GM19467 (cell line): ENCODE measurements around the gene SCAF1.
A peak's percentile ranks its signal among the peaks of the same experiment; 100 is the strongest.
"Not testable (repeated sequence)": the region's sequence is repeated elsewhere in the genome, so short reads cannot be mapped to it uniquely, and the experiment has no call there.

Experiments used
- ATAC-seq: cut with Tn5 transposase; IDR thresholded peaks from one replicate; pipeline ENCODE4 v1.9.1; 2021; ENCODE audit warnings: mild to moderate bottlenecking, moderate library complexity; ENCODE audit not compliant: unreplicated experiment

Gene SCAF1

GRCh38 chr19:49615861-49616260 lies 26.1 kb upstream of the SCAF1 start:
- no peak for ATAC-seq

- ATAC-seq = no peak
Observed at GRCh38 chr19:49616532-49616931, 25.5 kb upstream of the SCAF1 start.

GRCh38 chr19:49616945-49617344 lies 25.1 kb upstream of the SCAF1 start:
- ATAC-seq = no peak

- not testable (repeated sequence) for ATAC-seq
Observed at GRCh38 chr19:49617860-49618259, 24.1 kb upstream of the SCAF1 start.

GRCh38 chr19:49624967-49625910 lies 16.8 kb upstream of the SCAF1 start:
- no peak for ATAC-seq

GRCh38 chr19:49626226-49626625 lies 15.8 kb upstream of the SCAF1 start:
- ATAC-seq = no peak

- ATAC-seq = no peak
Observed at GRCh38 chr19:49629659-49630058, 12.3 kb upstream of the SCAF1 start.

- ATAC-seq = no peak
Observed at GRCh38 chr19:49631014-49631588, 10.9 kb upstream of the SCAF1 start.

- no peak for ATAC-seq
Observed at GRCh38 chr19:49631610-49632192, 10.3 kb upstream of the SCAF1 start.

GRCh38 chr19:49632576-49632975 lies 9.4 kb upstream of the SCAF1 start:
- no peak for ATAC-seq

- ATAC-seq = not testable (repeated sequence)
Observed at GRCh38 chr19:49633273-49633672, 8.7 kb upstream of the SCAF1 start.

GRCh38 chr19:49635530-49636232 lies 6.3 kb upstream of the SCAF1 start:
- ATAC-seq = no peak

- ATAC-seq = no peak
Observed at GRCh38 chr19:49636233-49636932, 5.6 kb upstream of the SCAF1 start.

- ATAC-seq = no peak
Observed at GRCh38 chr19:49637821-49638738, 3.9 kb upstream of the SCAF1 start.

GRCh38 chr19:49639401-49640112 lies 2.5 kb upstream of the SCAF1 start:
- ATAC-seq = no peak

- ATAC-seq = peak; percentile 52
Observed at GRCh38 chr19:49640113-49640898, 1.7 kb upstream of the SCAF1 start, which contains the start of gene RRAS. Gene RRAS (minus strand): TSS chr19:49640143. CDS start chr19:49640098, 45 bp downstream.

- no peak for ATAC-seq
Observed at GRCh38 chr19:49642492-49643035, 555 bp downstream of the SCAF1 start.

GRCh38 chr19:49643466-49643865 lies 1.5 kb downstream of the SCAF1 start:
- no peak for ATAC-seq
